Activated CD4-positive, alpha-beta memory T cell treated with anti-CD3 and anti-CD28 coated beads for 36 hours (primary cell): ENCODE measurements around the gene HOXB4. TPM values are rescaled to one million over a fixed set of nuclear protein-coding genes. Genes with fewer than 3 reads are reported as not detected.
A peak's percentile ranks its signal among the peaks of the same experiment; 100 is the strongest.

ENCODE experiments used
- CTCF ChIA-PET: fragments of 350-600 bp; sonication (Branson Sonifier 250); formaldehyde crosslinking; loops from one replicate; lab custom pipeline; 2021; ENCODE audit warnings: antibody characterized with exemption, inconsistent platforms; lab: Charles Lee
- POLR2A ChIA-PET: fragments of 350-600 bp; sonication (Branson Sonifier 250); formaldehyde crosslinking; loops from one replicate; lab custom pipeline; 2021; ENCODE audit warnings: antibody characterized with exemption; lab: Charles Lee
- DNase-seq: peaks from one replicate; pipeline ENCODE4 v3.0.0-alpha.2; 2020
- H3K27ac Mint-ChIP-seq: one replicate; pipeline ENCODE4 v1.8.0; 2021; ENCODE audit warnings: mixed read lengths
- H3K27me3 Mint-ChIP-seq: one replicate; pipeline ENCODE4 v1.8.0; 2021; ENCODE audit warnings: mixed read lengths
- H3K36me3 Mint-ChIP-seq: one replicate; pipeline ENCODE4 v1.8.0; 2021; ENCODE audit warnings: mixed read lengths
- H3K4me1 Mint-ChIP-seq: one replicate; pipeline ENCODE4 v1.8.0; 2021; ENCODE audit warnings: low read depth, mixed read lengths
- H3K4me3 Mint-ChIP-seq: one replicate; pipeline ENCODE4 v1.8.0; 2021; ENCODE audit warnings: mild to moderate bottlenecking, mixed read lengths
- H3K9me3 Mint-ChIP-seq: one replicate; pipeline ENCODE4 v1.8.0; 2021; ENCODE audit warnings: mixed read lengths
- intact Hi-C: fragments of 100-400 bp; cut with micrococcal nuclease; formaldehyde crosslinking; loops from one replicate; pipeline ENCODE4 v1.15.1; 2023
- total RNA-seq, 2 experiments: library from RNA; stranded (reverse); gene quantifications; one replicate each; pipeline ENCODE4 v1.2.3, GENCODE V29; 2021

Gene HOXB4
- total RNA-seq, 2 experiments from 2014 or later, result 2.3 TPM

DNA sequence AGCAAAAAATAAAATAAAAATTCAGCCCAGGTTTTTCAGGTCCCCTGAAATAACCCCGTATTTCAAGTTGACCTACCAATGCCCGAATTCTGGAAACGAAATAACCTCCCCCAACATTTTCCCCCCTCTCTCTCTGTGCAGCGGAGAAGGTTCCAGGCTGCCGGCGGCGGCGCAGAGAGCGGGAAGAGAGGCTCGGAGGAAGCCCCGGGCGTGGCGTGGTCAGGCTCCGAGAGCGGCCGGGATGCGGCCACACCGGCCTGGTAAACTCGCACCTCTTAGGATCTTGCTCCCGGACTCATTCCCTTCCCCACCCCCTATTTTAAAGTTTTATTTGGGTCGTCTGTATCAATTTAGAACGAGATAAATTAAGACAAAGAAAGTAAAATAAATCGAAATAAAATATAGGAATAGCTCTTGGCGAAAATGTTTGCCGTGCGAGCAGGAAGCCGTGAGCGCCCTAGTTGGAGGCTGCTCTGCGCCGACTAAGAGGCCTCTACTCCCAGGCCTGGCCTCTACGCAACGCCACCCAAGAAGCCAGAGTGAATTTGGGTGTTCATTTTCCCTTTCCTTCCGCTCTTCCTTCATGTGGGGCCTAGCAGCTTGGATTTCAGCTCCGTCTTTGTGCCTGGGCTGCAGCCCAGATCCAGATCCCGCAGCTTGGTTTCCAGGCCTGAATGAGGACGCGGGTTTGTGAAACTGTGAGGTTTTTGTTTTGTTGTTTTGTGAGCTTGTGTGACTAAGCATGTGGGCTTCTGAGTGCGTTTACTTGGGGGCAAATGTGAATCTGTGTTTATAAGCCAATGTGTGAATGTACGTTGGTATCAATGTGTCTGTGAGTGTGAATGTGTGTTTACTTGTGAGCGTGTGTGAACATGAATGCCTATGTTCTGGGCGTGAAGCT, 28.1 kb upstream of the HOXB4 start:
- Mint-ChIP-seq H3K9me3 (no peaks in the 10 kb centered on the region), H3K4me1 (peaks cover 11% of the 10 kb centered on the region), H3K4me3 (no peak overlapping the region), H3K27me3 (peaks cover 70% of the 10 kb centered on the region), H3K36me3 (no peaks in the 10 kb centered on the region), H3K27ac (no peak overlapping the region)
- CTCF ChIA-PET, result interaction anchor here (0.6 to 1.8 kb wide), 7 partner anchors 10 to 478 kb away, joined by 3 to 10 read pairs (median 4); partner anchors contain the start of gene HOXB8
- DNase-seq, result no peak
- POLR2A ChIA-PET, result no interaction called here
- intact Hi-C loops, result no loop called here

DNA sequence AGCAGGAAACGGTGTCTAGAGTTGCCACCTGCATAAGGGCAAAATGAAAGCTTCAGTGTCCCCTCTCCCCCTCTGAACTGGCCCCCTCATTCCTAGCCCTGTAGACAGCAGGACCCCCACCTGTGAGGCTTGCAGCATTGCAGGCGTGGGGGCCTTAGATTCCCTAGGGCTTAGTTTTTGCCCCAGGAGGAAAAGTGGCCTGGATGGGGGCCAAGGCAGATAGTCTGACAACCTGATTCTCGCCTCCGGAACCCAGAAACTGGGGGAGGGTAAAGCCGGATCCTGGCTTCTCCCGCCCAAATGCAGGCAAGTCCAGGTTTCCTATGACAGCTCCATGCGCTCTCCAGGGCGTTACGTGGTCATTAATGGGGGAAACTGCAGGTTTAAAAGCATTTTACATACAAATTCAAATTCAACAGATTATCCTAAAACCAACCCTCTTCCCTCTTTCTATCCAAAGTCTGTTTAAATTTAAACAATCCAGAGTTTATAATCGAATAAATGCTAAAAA, 27.3 kb upstream of the HOXB4 start:
- intact Hi-C loops, result no loop called here

DNA sequence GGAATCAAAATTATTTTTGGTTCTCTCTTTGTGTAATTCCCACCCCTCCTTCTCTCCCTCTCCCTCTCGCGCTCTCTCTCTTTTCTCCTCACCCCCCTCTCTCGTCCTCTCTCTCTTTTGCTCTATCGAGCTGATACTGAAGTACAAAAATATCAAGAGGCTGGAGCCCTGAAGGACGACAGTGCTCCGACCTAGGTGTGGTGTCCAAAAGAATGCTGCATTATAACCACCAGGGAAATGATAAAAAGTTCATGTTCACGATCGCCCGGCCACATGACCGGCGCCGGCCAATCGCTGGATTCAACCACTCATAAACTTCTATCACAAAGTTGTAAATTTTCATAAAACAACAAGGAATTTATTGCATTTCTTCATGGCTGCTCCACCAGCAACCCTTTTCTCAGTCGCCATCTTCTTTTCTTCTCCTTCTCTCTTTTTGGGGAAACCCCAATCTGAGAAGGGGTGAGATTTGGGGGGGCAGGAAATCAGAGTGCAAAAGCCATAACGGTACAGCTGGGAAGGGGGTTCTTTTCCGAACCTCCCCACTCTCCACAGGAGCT, 26.7 kb upstream of the HOXB4 start, which contains the start of gene HOXB6:
TSS of gene HOXB6 (minus strand) at position 217 of the 560 bp plus-strand sequence. CDS start 6,836 bp downstream, outside the sequence.
- POLR2A ChIA-PET, result no interaction called here
- Mint-ChIP-seq H3K36me3 (no peaks in the 10 kb centered on the region), H3K9me3 (no peaks in the 10 kb centered on the region), H3K4me3 (peak within 1 kb of the TSS; percentile 30), H3K27me3 (peaks cover 75% of the 10 kb centered on the region), H3K27ac (no peak within 1 kb of the TSS), H3K4me1 (peaks cover 6% of the 10 kb centered on the region)
- intact Hi-C loops, result no loop called here
- CTCF ChIA-PET, result interaction anchor here (0.9 kb wide), 1 partner anchor 36 kb away, joined by 3 read pairs; no protein-coding TSS in a partner anchor
- DNase-seq, result no peak

More for the DNA sequence above, 27.3 kb upstream of the HOXB4 start:
- peaks cover 6% of the 10 kb centered on the region for H3K4me1 Mint-ChIP-seq
- no peaks in the 10 kb centered on the region for H3K9me3 Mint-ChIP-seq
- ChIA-PET CTCF (interaction anchor here (1.2 to 1.7 kb wide), 2 partner anchors 10 to 13 kb away, joined by 5 to 10 read pairs; partner anchors contain the start of gene HOXB8), POLR2A (no interaction called here)
- no peaks in the 10 kb centered on the region for H3K36me3 Mint-ChIP-seq
- no peak overlapping the region for H3K4me3 Mint-ChIP-seq
- peaks cover 70% of the 10 kb centered on the region for H3K27me3 Mint-ChIP-seq
- no peak for DNase-seq
- H3K27ac Mint-ChIP-seq, result no peak overlapping the region

DNA sequence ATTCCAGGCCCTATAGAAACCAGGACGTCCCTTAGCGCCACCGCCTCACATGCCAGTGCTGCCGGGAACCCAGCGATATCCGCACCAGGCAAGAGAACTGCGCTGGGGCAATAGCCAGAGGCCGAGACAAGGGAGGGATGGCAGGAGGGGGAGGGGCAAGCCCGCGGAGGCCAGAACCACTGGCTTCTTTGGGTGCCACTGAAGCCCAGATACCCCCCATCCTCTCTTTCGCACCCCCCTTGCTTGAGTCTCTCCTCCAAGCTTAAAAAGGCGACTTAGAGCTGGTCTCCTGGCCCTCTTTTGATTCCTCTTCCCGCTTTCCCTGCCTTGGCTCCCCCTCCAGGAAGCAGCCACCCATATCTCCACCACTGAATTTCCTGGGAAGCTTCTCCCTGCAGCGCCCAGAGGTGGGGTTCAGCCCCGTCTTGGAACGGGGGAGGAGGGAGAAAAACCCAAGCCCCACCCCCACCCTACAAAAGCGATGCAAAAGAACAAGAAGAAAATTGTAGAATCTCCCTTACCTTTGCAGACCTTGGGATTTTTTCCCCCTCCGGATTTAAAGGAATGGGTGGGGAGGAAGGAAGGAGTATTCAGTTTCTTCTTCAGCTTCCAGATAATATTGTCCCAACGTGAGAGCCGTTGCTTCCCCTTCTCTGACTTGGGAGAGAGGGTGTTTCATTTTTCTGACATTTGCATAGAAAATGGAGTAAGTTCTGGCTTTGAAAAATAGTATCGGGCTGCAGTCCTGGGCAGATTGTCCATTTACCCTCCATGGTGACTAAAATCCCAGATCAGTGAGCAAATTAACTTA, 26.0 kb upstream of the HOXB4 start:
- Mint-ChIP-seq H3K36me3 (no peaks in the 10 kb centered on the region), H3K27ac (no peak overlapping the region), H3K9me3 (no peaks in the 10 kb centered on the region), H3K4me1 (peaks cover 6% of the 10 kb centered on the region), H3K4me3 (no peak overlapping the region), H3K27me3 (peaks cover 77% of the 10 kb centered on the region)
- POLR2A ChIA-PET, result no interaction called here
- intact Hi-C loops, result no loop called here
- CTCF ChIA-PET, result interaction anchor here (0.9 kb wide), 1 partner anchor 36 kb away, joined by 3 read pairs; no protein-coding TSS in a partner anchor
- DNase-seq, result no peak

DNA sequence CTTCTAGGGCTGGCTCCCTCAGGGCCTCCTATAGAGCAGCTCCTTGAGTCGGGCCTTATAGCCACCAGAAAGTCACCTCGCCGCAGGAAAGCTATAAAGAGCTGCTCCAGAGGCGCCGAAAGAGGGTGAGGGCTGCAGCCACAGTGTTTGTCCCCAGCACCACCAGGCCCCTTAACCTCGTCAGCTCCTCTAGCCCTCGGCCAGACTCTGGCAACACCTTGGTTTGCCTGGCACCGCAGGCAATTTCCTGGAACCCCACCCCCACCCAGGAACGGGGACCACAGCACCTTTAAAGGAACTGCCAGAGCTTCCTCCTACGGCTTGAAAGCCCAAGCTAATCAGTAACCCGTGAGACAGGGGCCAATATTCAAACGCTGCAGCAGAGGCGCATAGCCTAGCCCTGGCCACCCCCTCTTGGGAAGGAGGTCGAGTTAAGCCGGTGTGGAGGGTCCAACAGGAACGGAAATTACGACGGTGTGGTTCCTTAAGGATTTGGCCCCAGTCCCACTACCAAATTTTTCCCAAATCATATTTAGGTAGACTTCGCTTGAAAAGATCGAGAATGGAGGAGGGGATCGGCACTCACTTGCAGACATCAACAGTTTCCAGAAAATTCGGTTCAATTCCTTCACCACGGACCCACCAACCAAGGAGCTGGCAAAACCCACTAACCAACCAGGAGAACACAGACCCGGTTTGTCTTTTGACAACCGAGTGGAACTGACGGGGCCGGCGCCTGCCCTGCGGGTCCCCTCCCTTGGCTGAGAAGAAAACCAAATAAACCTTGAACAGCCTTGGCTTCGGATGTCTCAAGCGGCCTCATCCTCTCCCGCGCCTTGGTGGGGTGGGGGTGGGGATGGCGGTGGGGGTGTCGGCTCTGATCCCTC, 23.6 kb upstream of the HOXB4 start:
- ChIA-PET CTCF (interaction anchor here (0.6 to 2.3 kb wide), 8 partner anchors 14 to 396 kb away, joined by 3 to 11 read pairs (median 4); no protein-coding TSS in a partner anchor), POLR2A (no interaction called here)
- Mint-ChIP-seq H3K4me1 (peaks cover 24% of the 10 kb centered on the region), H3K4me3 (peak overlapping the region; percentile 3), H3K27ac (no peak overlapping the region), H3K27me3 (peaks cover 85% of the 10 kb centered on the region), H3K9me3 (no peaks in the 10 kb centered on the region), H3K36me3 (no peaks in the 10 kb centered on the region)
- no peak for DNase-seq
- intact Hi-C loops, result no loop called here

DNA sequence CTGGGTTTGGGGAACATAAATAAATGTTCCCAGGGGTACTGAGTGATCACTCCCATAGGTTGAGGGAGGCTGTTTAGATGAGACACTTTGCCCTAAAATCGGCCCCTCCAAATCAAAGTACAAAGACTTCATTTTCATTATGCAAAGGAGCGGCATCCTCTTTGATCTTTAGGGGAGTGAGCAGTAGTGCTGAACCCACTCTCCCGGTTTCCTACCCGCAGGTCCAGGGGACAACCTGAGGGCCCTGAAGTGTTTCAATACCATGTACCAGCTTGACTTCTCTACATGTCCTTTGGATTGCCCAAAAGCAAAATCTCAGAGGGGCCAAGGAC, 23.0 kb upstream of the HOXB4 start:
- H3K4me3 Mint-ChIP-seq, result no peak overlapping the region
- intact Hi-C loops, result no loop called here
- H3K27me3 Mint-ChIP-seq, result peaks cover 86% of the 10 kb centered on the region
- ChIA-PET POLR2A (no interaction called here), CTCF (interaction anchor here (0.6 to 2.3 kb wide), 8 partner anchors 13 to 395 kb away, joined by 3 to 11 read pairs (median 4); no protein-coding TSS in a partner anchor)
- no peaks in the 10 kb centered on the region for H3K9me3 Mint-ChIP-seq
- no peaks in the 10 kb centered on the region for H3K36me3 Mint-ChIP-seq
- peaks cover 30% of the 10 kb centered on the region for H3K4me1 Mint-ChIP-seq
- no peak for DNase-seq
- no peak overlapping the region for H3K27ac Mint-ChIP-seq

DNA sequence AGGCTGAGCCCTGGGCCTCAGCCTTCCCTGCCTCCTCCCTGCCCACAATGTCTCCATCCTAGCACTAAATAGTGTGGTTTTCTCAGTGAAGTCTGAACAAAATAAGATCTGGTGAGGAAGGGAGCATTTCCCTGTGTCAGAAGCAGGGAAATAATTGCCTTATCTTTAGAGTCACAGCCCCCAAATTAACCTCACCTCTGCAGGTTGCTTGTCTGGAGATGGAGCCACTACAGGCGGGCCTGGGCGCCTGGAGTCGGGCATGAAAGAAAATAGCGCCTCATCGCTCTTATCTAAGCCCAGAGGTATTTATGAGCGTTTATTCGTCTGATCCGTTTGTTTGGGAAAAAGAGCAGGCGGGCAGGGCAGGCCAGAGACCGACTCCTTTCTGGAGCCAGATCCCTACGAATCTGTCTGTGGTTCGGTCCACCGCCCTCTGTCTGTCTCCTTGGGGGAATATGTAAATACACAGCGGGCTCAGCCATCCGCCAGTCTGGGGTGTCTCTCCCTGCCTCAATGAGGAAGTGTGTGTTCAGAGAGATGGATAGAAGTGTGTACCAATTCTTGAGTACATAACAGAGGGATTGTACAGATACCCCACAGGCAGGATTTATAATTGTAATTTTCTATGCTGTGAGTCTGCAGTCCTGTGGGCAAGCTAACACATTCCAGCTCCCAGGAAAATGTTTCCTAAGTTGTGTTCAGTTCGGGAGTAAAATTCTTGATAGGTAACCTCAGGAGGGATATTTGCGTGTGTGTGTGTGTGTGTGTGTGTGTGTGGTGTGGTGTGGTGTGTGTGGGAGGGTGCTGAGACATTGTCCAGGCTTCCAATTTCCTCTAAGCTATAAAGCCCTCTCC, 22.3 kb upstream of the HOXB4 start:
- Mint-ChIP-seq H3K27ac (no peak overlapping the region), H3K4me3 (no peak overlapping the region), H3K9me3 (no peaks in the 10 kb centered on the region), H3K36me3 (no peaks in the 10 kb centered on the region), H3K27me3 (peaks cover 85% of the 10 kb centered on the region), H3K4me1 (peaks cover 30% of the 10 kb centered on the region)
- intact Hi-C loops, result no loop called here
- CTCF ChIA-PET, result interaction anchor here (0.6 to 2.3 kb wide), 8 partner anchors 12 to 340 kb away, joined by 3 to 11 read pairs (median 4); no protein-coding TSS in a partner anchor
- POLR2A ChIA-PET, result no interaction called here
- DNase-seq, result no peak

DNA sequence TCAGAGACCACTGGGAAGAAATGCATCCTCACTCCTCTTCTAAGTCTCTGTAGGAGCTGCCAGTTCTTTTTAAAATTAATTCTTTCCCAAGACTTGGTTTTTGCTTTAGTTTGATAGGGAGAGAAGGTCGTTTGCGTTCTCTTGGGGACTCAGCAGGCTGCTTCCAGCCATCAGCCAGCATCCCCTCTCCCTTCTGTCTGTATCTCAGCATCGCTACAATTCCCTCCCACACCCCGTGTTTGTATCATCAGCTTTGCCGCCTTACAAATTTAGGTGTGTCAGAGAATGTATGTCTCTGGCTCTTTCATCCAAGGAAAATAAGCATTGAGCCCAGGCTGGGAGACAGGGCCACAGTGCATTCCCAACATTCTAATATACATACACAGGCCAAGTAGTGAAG, 21.2 kb upstream of the HOXB4 start:
- CTCF ChIA-PET, result interaction anchor here (1.1 to 1.5 kb wide), 2 partner anchors 11 to 13 kb away, joined by 3 to 4 read pairs; no protein-coding TSS in a partner anchor

DNA sequence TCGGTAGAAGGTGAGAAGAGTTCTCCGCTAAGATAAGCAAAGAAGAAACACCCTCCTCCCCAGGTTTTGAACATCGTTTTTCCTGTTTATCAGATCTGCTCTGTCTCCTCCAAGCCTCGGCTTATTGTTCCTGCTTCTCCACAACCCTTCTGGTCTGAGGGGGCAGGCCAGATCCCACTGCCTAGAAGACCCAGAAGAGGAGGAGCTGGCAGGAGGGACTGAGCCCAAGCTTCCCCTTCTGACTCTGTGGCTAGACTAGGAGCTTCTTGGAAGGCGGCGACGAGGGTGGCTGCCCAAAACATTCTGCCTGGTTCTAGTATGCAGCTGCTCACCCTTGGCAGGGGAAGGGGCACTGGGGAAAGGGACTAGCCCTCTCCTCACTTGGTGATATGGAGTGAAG, 20.6 kb upstream of the HOXB4 start:
- Mint-ChIP-seq H3K27ac (no peak overlapping the region), H3K4me3 (no peak overlapping the region), H3K36me3 (no peaks in the 10 kb centered on the region), H3K27me3 (peaks cover 80% of the 10 kb centered on the region), H3K9me3 (no peaks in the 10 kb centered on the region), H3K4me1 (peaks cover 26% of the 10 kb centered on the region)
- POLR2A ChIA-PET, result no interaction called here
- intact Hi-C loops, result no loop called here
- CTCF ChIA-PET, result interaction anchor here (1.5 kb wide), 1 partner anchor 14 kb away, joined by 4 read pairs; no protein-coding TSS in a partner anchor
- no peak for DNase-seq

More for the DNA sequence above, 21.2 kb upstream of the HOXB4 start:
- POLR2A ChIA-PET, result no interaction called here
- Mint-ChIP-seq H3K27me3 (peaks cover 82% of the 10 kb centered on the region), H3K9me3 (no peaks in the 10 kb centered on the region), H3K27ac (no peak overlapping the region), H3K4me1 (peaks cover 27% of the 10 kb centered on the region), H3K36me3 (no peaks in the 10 kb centered on the region), H3K4me3 (no peak overlapping the region)
- DNase-seq, result no peak
- intact Hi-C loops, result no loop called here
